Caco-2 (cell line): Measurements from ENCODE around the gene DNAJC8. TPM values are rescaled to one million over a fixed set of nuclear protein-coding genes. Genes with fewer than 3 reads are reported as not detected.

ENCODE experiments used
- Bru-seq: library from RNA; stranded (reverse); fragments of 400-500 nt; gene quantifications from one replicate; lab custom pipeline; 2021; lab: Mats Ljungman, UMichigan
- BruChase-seq, 2 experiments: library from RNA; stranded (reverse); fragments of 400-500 nt; gene quantifications; one replicate each; lab custom pipeline; 2021; lab: Mats Ljungman, UMichigan
- BruUV-seq: library from RNA; stranded (reverse); fragments of 400-500 nt; replicated peaks from 2 replicates; lab custom pipeline; 2021; lab: Mats Ljungman, UMichigan
- CTCF ChIA-PET: fragments of 300-600 bp; sonication (Branson Sonifier 250); formaldehyde crosslinking; loops from one replicate; lab custom pipeline; 2022; ENCODE audit warnings: antibody characterized with exemption; lab: Charles Lee
- POLR2A ChIA-PET: fragments of 300-600 bp; sonication (Branson Sonifier 250); formaldehyde crosslinking; loops from one replicate; lab custom pipeline; 2022; ENCODE audit warnings: antibody characterized with exemption; lab: Charles Lee
- DNase-seq, 2 experiments: peaks; one replicate each; pipeline versions ENCODE4 v3.0.0 to v3.0.0-alpha.2; 2020 to 2022
- H3K27me3 ChIP-seq: replicated peaks from 2 replicates; pipeline ENCODE4 v1.6.0; 2011; ENCODE audit warnings: low read length; ENCODE audit not compliant: control insufficient read depth, insufficient read depth
- H3K36me3 ChIP-seq: 2 replicates; pipeline ENCODE4 v1.5.1; 2011; ENCODE audit warnings: low read length; ENCODE audit not compliant: control insufficient read depth, insufficient read depth
- H3K4me1 ChIP-seq: fragments of 250-450 bp; sonication (Bioruptor Pico); 2 replicates; pipeline ENCODE4 v1.5.1; 2020; ENCODE audit warnings: mild to moderate bottlenecking
- H3K4me3 ChIP-seq: 2 replicates; pipeline ENCODE4 v1.5.1; 2011; ENCODE audit warnings: low read depth, mild to moderate bottlenecking, control low read depth, low read length
- H3K9me3 ChIP-seq: fragments of 250-450 bp; sonication (Bioruptor Pico); 2 replicates; pipeline ENCODE4 v1.5.1; 2020; ENCODE audit warnings: mild to moderate bottlenecking, moderate library complexity
- H3K27ac Mint-ChIP-seq: one replicate; pipeline ENCODE4 v1.8.0; 2022; ENCODE audit warnings: mixed read lengths; ENCODE audit not compliant: unreplicated experiment
- H3K27me3 Mint-ChIP-seq: one replicate; pipeline ENCODE4 v1.8.0; 2022; ENCODE audit warnings: mixed read lengths; ENCODE audit not compliant: insufficient read depth, unreplicated experiment
- H3K36me3 Mint-ChIP-seq: one replicate; pipeline ENCODE4 v1.8.0; 2022; ENCODE audit warnings: mild to moderate bottlenecking, mixed read lengths; ENCODE audit not compliant: insufficient read depth, unreplicated experiment
- H3K4me1 Mint-ChIP-seq: one replicate; pipeline ENCODE4 v1.8.0; 2022; ENCODE audit warnings: low read depth, mixed read lengths; ENCODE audit not compliant: unreplicated experiment
- H3K4me3 Mint-ChIP-seq: one replicate; pipeline ENCODE4 v1.8.0; 2022; ENCODE audit warnings: mild to moderate bottlenecking, moderate library complexity, mixed read lengths; ENCODE audit not compliant: unreplicated experiment
- H3K9me3 Mint-ChIP-seq: one replicate; pipeline ENCODE4 v1.8.0; 2022; ENCODE audit warnings: mixed read lengths; ENCODE audit not compliant: unreplicated experiment
- intact Hi-C: fragments of 100-400 bp; cut with micrococcal nuclease; formaldehyde crosslinking; loops from one replicate; pipeline ENCODE4 v1.10.0; 2022; ENCODE audit not compliant: unreplicated experiment
- long read RNA-seq: library from polyadenylated mRNA; stranded (forward); transcript quantifications from one replicate; pipeline ENCODE4 v2.0.0, GENCODE V29; 2022
- total RNA-seq: library from RNA; stranded (reverse); gene quantifications from 2 replicates; pipeline ENCODE4 v1.2.3, GENCODE V29; 2022
- TF ChIP-seq, protein P1 (sequence below), 2 experiments: fragments of 200-600 bp in 1 of 2; IDR thresholded peaks; 1 replicate in 1 of 2; 2 replicates in 1 of 2; pipeline versions ENCODE4 v1.5.1 to v1.8.0; 2011 to 2022; ENCODE audit warnings: antibody characterized with exemption in 1 of 2, control low read depth in 1 of 2, inconsistent platforms in 1 of 2, low read depth in 1 of 2, low read length in 1 of 2, mild to moderate bottlenecking in 1 of 2, moderate library complexity in 1 of 2; ENCODE audit not compliant: insufficient read depth in 1 of 2, severe bottlenecking in 1 of 2, unreplicated experiment in 1 of 2

DNAJC8 gene, protein sequence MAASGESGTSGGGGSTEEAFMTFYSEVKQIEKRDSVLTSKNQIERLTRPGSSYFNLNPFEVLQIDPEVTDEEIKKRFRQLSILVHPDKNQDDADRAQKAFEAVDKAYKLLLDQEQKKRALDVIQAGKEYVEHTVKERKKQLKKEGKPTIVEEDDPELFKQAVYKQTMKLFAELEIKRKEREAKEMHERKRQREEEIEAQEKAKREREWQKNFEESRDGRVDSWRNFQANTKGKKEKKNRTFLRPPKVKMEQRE
- total RNA-seq (67.3 and 69.4 TPM in 2 replicates), Bru-seq, nascent RNA (percentile 71 among the genes with signal in this experiment), BruChase-seq, experiment 1, labeled RNA remaining after a 2-hour chase (percentile 71 among the genes with signal in this experiment), BruChase-seq, experiment 2, labeled RNA remaining after a 6-hour chase (percentile 84 among the genes with signal in this experiment)
- long read RNA-seq, transcript DNAJC8-201 (9 exons, 1,759 nt) = major isoform, 276 of 311 reads
- long read RNA-seq, partial matches to known transcripts = 5 of 311 reads
- long read RNA-seq, other reads (novel, unspliced or antisense) = 28 of 311 reads

DNA sequence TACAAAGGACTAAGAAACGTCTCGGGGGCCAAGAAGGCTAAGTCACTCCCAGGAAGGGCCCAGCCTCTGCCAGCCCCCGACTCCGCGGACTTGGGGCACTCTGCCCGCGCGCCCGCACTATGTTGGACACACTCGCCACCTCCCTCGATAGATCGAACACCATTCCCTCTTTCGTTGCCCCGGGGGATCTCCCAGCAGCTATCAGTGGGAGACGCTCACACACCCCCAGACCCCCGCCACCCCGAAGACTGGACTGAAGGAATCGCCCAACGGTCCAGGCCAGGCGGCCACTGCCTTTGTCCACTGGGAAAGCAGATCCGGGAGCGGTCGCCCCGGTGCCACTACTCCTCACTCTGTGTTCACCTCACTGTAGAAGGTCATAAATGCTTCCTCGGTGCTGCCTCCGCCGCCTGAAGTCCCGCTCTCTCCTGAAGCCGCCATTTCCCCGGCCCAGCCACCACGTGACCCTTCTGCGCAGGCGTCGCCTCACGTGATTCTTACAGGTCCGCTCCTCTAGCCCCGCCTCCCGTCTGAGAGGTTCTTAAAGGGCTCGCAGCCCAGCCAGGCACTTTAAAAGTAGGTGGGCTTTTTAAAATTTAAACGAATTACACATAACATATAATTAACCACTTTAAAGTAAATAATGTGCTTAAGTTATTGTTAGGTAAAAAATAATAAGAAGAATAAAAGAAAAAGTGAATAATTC lies at the start of gene DNAJC8:
Gene DNAJC8 (minus strand): TSS at position 472 of the 706 bp plus-strand sequence. CDS start 31 bp downstream, at position 441.
- Mint-ChIP-seq H3K9me3 (no peaks in the 10 kb centered on the region), H3K4me3 (peak within 1 kb of the TSS; percentile 100), H3K4me1 (no peaks in the 10 kb centered on the region), H3K36me3 (peaks cover 17% of the 10 kb centered on the region), H3K27ac (peak within 1 kb of the TSS; percentile 100), H3K27me3 (no peaks in the 10 kb centered on the region)
- no peaks in the 10 kb centered on the region for H3K9me3 ChIP-seq
- no peaks in the 10 kb centered on the region for H3K27me3 ChIP-seq
- TSS peak; percentile 71 for BruUV-seq
- intact Hi-C loops = no loop called here
- peak within 1 kb of the TSS; percentile 95 for H3K4me3 ChIP-seq
- TF ChIP-seq, protein P1, sequence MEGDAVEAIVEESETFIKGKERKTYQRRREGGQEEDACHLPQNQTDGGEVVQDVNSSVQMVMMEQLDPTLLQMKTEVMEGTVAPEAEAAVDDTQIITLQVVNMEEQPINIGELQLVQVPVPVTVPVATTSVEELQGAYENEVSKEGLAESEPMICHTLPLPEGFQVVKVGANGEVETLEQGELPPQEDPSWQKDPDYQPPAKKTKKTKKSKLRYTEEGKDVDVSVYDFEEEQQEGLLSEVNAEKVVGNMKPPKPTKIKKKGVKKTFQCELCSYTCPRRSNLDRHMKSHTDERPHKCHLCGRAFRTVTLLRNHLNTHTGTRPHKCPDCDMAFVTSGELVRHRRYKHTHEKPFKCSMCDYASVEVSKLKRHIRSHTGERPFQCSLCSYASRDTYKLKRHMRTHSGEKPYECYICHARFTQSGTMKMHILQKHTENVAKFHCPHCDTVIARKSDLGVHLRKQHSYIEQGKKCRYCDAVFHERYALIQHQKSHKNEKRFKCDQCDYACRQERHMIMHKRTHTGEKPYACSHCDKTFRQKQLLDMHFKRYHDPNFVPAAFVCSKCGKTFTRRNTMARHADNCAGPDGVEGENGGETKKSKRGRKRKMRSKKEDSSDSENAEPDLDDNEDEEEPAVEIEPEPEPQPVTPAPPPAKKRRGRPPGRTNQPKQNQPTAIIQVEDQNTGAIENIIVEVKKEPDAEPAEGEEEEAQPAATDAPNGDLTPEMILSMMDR (IDR thresholded peaks at IDR 0.05; ENCODE audit: insufficient read depth in 1 of 2, low read depth in 1 of 2, low read length in 1 of 2, severe bottlenecking in 1 of 2, unreplicated experiment in 1 of 2) = no peak
- H3K36me3 ChIP-seq = no peaks in the 10 kb centered on the region
- H3K4me1 ChIP-seq = no peaks in the 10 kb centered on the region
- ChIA-PET POLR2A (no interaction called here), CTCF (no interaction called here)
- DNase-seq = peak; percentile 83 to 86

DNA sequence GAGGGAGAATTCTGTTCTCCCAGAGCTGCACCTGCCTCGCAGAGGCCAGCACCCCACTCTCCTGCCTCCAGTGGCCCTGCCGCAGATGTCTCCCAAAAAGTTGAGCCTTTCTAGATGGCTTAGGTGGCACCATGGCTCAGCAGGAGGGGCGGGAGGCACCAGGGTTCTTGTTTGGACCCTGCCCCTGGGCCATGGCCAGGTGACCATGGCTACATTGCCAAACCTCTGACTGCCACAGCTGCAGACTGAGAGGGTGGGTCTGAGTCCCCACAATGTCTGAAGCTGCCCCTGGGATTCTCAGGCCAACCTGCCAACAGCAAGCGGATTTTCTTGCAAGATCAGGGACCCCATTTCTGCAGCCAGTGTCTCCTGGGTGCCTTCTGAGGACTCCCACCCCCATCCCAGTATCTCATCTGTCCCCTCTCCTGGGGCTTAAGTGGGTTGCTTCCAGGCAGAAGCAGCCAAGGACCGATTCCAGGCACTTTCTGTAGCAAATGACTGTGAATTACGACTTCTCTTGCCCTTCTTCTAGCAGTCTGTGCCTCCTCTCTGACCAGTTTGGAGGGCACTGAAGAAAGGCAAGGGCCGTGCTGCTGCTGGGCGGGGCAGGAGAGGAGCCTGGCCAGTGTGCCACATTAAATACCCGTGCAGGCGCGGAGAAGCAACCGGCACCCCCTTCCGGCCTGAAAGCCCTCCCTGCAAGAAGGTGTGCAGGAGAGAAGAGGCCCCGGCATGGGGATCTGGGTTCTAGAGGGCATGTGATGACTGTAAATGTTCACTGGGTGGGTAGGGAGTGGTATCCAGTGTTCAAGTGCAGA lies 49.0 kb upstream of the DNAJC8 start:
- Mint-ChIP-seq H3K27ac (no peak overlapping the region), H3K4me1 (no peaks in the 10 kb centered on the region), H3K4me3 (no peak overlapping the region), H3K36me3 (peaks cover 65% of the 10 kb centered on the region), H3K9me3 (no peaks in the 10 kb centered on the region), H3K27me3 (no peaks in the 10 kb centered on the region)
- Histone ChIP-seq H3K4me3 (no peak overlapping the region), H3K9me3 (no peaks in the 10 kb centered on the region), H3K36me3 (no peaks in the 10 kb centered on the region), H3K27me3 (no peaks in the 10 kb centered on the region), H3K4me1 (no peaks in the 10 kb centered on the region)
- TF ChIP-seq, protein P1 (IDR thresholded peaks at IDR 0.05; ENCODE audit: insufficient read depth in 1 of 2, low read depth in 1 of 2, low read length in 1 of 2, severe bottlenecking in 1 of 2, unreplicated experiment in 1 of 2) = no peak
- BruUV-seq = TSS peak; percentile 28
- no peak for DNase-seq
- CTCF ChIA-PET = no interaction called here
- intact Hi-C loops = no loop called here
- POLR2A ChIA-PET = no interaction called here
